Motor neuron (in vitro differentiated cells): ENCODE measurements around the gene GREB1. TPM values are rescaled to one million over a fixed set of nuclear protein-coding genes. Genes with fewer than 3 reads are reported as not detected.

Experiments
- ATAC-seq, 8 experiments: fragments of 200-7000 bp; cut with Tn5 transposase; replicated peaks in 6 of 8; 2 replicates each; pipeline ENCODE4 v1.8.0; 2021; ENCODE audit warnings: mild to moderate bottlenecking in 8 of 8, moderate library complexity in 8 of 8
- H3K27ac ChIP-seq, 2 donors: fragments of 250-450 bp; sonication (Bioruptor Pico); 2 replicates each; pipeline ENCODE4 v1.9.0; 2021; ENCODE audit warnings: antibody characterized with exemption in 2 of 2, mild to moderate bottlenecking in 2 of 2, moderate library complexity in 1 of 2
- H3K4me1 ChIP-seq, 2 donors: fragments of 250-450 bp; sonication (Bioruptor Pico); replicated peaks in 1 of 2; 2 replicates each; pipeline ENCODE4 v1.6.1; 2021; ENCODE audit warnings: antibody characterized with exemption in 2 of 2, mild to moderate bottlenecking in 2 of 2, moderate library complexity in 1 of 2
- H3K4me3 ChIP-seq, 5 donors: fragments of 250-450 bp; sonication (Bioruptor Pico); 2 replicates each; pipeline ENCODE4 v1.9.0; 2021; ENCODE audit warnings: antibody characterized with exemption in 5 of 5, mild to moderate bottlenecking in 5 of 5, moderate library complexity in 4 of 5
- WGBS, 10 experiments: fragments of 450-650 bp; shearing (Covaris generic); methylation state at CpG; one replicate each; pipeline ENCODE4 v1.0.0; 2022; 5-methylcytosine and 5-hydroxymethylcytosine counted together
- in situ Hi-C, 9 experiments: fragments of 400-800 bp; cut with MboI; loops; one replicate each; pipeline ENCODE4 v1.15.0; 2021; ENCODE audit warnings: low sequenced_read_pairs in 9 of 9, low pct_unique_long_range_greater_than_20kb in 2 of 9; ENCODE audit not compliant: unreplicated experiment in 9 of 9
- total RNA-seq, 8 experiments: library from RNA; unstranded; fragments of 300-600 nt; gene quantifications; 2 replicates each; pipeline versions ENCODE4 v1.2.3 to v1.2.4, GENCODE V29; 2022

GREB1 gene
- total RNA-seq, 8 experiments from 2014 or later: 1.1 to 78.6 (median 16.0) TPM

DNA sequence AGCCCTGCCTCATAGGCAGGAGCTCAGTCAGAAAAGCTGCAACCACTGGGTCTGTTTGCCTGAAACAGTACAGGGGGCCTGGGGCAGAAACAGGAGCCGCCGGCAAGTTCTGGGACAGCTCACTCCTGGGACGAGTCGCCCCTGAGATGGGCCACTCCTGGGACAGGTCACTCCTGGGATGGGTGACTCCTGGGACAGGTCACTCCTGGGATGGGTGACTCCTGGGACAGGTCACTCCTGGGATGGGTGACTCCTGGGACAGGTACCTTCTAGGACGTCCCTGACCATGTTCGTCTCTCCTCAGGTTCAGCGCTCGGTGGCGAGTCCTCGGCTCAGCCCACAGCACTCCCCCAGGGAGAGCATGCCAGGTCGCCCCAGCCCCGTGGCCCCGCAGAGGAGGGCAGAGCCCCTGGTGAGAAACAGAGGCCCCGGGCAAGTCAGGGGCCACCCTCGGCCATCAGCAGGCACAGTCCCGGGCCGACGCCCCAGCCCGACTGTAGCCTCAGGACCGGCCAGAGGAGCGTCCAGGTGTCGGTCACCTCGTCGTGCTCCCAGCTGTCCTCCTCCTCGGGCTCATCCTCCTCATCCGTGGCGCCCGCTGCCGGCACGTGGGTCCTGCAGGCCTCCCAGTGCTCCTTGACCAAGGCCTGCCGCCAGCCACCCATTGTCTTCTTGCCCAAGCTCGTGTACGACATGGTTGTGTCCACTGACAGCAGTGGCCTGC is 84.3 kb downstream of the GREB1 start:
- H3K27ac ChIP-seq: no peak overlapping the region
- in situ Hi-C loops: no loop called here
- H3K4me3 ChIP-seq: no peak overlapping the region
- ATAC-seq: peak in 5 of 8 experiments; percentile 12 to 57 (median 34)
- H3K4me1 ChIP-seq: no peaks in the 10 kb centered on the region
- 30 to 100% (median 97%) methylated on average over 1 to 8 of the region's 33 CpGs; no CpG with 5 or more reads in 5 of the 10 experiments for WGBS, 10 experiments

DNA sequence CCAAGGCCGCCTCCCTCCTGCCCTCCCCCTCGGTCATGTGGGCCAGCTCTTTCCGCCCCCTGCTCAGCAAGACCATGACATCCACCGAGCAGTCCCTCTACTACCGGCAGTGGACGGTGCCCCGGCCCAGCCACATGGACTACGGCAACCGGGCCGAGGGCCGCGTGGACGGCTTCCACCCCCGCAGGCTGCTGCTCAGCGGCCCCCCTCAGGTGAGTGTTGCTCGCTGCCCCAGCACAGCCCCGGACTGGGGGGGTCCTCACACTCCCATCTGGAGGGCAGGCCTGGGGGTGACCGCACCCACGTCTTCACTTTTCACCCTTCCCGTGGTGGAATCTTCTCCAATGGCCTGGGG is 84.8 kb downstream of the GREB1 start:
- H3K27ac ChIP-seq: no peak overlapping the region
- peak in 1 of 8 experiments; percentile 6 for ATAC-seq
- H3K4me1 ChIP-seq: no peaks in the 10 kb centered on the region
- 98% methylated on average over 12 of the region's 20 CpGs; no CpG with 5 or more reads in 9 of the 10 experiments for WGBS, 10 experiments
- no peak overlapping the region for H3K4me3 ChIP-seq
- in situ Hi-C loops: no loop called here

DNA sequence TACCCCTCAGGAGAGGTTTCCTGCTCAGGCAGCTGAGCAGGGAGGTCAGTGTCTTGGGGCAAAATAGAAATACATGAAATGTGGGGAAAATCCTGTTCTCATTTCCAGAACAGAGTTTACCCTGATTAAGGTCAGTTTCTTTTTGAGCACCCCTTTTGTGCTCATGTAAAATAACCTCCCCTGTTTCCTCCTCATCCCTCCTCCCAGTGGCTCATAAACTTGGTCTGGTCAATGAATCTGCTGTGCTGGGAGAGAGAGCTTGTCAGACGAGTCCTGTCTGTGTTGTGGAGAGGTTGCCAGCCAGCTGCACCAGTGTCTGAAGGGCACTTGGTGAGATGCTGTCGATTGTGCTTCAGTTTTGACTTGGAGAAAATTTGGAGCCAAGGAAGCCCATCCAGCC is 87.6 kb downstream of the GREB1 start:
- no peak for ATAC-seq
- in situ Hi-C loops: no loop called here
- Histone ChIP-seq H3K4me1 (no peaks in the 10 kb centered on the region), H3K4me3 (no peak overlapping the region), H3K27ac (no peak overlapping the region)
- 69 to 90% (median 86%) methylated on average over 1 to 2 of the region's 2 CpGs; no CpG with 5 or more reads in 7 of the 10 experiments for WGBS, 10 experiments

DNA sequence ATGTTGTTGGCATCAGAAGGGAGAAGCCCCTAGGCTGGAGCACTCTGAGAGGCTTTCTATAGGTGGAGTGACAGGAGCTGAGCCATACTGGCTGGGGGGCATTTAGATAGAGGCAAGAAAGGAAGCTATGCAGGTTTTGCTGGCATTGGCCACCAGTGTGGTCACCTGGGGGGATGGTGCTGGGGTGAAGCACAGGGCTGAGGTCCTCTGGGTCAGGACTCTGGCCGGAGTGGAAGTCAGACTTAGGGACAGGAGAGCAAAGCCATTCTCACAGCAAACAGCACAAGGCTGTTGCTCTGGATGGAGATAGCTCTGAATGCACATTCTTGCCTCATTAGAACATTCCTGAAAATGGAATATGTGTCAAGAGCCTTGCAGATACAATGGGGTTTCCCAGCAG is 88.8 kb downstream of the GREB1 start:
- no peak overlapping the region for H3K27ac ChIP-seq
- 40 to 100% (median 79%) methylated on average over 1 of the region's 1 CpG; no CpG with 5 or more reads in 6 of the 10 experiments for WGBS, 10 experiments
- no peaks in the 10 kb centered on the region for H3K4me1 ChIP-seq
- H3K4me3 ChIP-seq: no peak overlapping the region
- in situ Hi-C loops: no loop called here
- ATAC-seq: peak in 3 of 8 experiments; percentile 26 to 42 (median 26)

DNA sequence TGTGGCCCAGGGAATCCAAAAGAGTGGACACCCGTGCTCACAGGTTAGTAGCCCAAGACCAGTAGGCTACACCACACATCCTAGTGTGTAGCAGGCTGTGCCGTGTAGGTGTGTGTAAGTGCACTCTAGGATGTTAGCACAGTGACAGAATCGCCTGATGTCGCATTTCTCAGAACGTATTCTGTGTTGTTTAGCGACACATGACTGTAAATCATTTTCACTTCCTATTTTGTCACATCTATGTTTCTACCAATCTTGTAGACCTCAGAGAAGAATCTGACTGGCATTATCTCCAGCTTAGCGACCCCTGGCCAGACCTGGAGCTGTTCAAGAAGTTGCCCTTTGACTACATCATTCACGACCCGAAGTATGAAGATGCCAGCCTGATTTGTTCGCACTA is 91.0 kb downstream of the GREB1 start:
- 35 to 100% (median 98%) methylated on average over 1 to 10 of the region's 10 CpGs; no CpG with 5 or more reads in 4 of the 10 experiments for WGBS, 10 experiments
- no peaks in the 10 kb centered on the region for H3K4me1 ChIP-seq
- no peak overlapping the region for H3K4me3 ChIP-seq
- no peak overlapping the region for H3K27ac ChIP-seq
- no peak for ATAC-seq
- in situ Hi-C loops: no loop called here

DNA sequence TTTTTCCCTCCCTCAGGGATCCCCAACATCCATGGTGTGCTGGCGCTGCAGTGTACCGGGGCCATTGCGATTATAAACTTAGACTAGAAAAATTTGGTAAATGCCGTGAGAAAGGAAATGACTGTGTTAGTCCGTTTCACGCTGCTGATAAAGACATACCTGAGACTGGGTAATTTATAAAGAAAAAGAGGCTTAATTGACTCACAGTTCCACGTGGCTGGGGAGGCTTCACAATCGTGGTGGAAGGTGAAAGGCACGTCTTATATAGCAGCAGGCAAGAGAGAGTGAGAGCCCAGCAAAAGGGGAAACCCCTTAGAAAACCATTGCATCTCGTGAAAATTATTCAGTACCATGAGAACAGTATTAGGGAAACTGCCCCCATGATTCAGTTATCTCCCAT is 91.8 kb downstream of the GREB1 start:
- H3K27ac ChIP-seq: no peak overlapping the region
- no peak for ATAC-seq
- H3K4me3 ChIP-seq: no peak overlapping the region
- in situ Hi-C loops: no loop called here
- 60 to 100% (median 90%) methylated on average over 1 to 7 of the region's 10 CpGs; no CpG with 5 or more reads in 1 of the 10 experiments for WGBS, 10 experiments
- H3K4me1 ChIP-seq: no peaks in the 10 kb centered on the region

DNA sequence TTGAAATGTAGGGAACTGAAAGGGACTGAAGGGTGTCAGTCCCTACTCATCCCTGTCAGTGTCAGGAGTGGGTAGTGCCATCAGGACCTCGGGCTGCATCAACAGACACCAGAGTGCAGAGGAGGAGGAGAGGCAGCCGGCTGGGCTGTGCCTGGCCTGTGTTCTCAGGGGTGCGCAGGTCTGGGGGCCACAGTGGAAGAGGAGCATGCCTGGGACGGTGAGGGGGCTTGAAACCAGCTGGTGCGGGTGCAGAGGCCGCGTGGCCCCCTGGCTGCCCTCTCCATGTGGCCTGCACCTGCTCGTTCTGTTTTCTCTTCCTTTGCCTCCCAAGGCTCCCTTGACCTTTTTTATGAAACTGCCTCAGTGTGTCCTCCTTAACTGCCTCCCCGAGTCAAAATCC is 94.8 kb downstream of the GREB1 start:
- no peak for ATAC-seq
- WGBS, 10 experiments: 20 to 100% (median 90%) methylated on average over 1 to 6 of the region's 9 CpGs; no CpG with 5 or more reads in 4 of the 10 experiments
- no peak overlapping the region for H3K4me3 ChIP-seq
- in situ Hi-C loops: no loop called here
- no peaks in the 10 kb centered on the region for H3K4me1 ChIP-seq
- H3K27ac ChIP-seq: no peak overlapping the region

DNA sequence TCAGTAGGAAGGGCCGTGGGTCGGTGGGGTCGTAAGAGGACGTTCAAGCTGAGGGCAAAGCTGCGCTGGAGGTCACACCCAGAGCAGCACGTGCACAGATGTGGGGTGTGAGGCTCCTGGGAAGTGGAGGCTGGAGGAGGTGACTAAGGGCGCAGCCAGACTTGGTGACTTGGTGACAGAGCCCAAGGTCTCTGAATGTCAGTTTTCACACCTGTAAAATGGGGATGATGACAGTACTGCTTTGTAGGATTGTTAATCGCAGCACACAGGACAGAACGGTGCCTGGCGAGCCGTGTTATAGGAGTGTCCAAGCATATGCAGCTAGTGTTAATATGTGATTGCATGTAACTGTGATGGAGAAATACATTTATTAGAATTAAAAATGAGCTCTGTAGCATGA is 95.4 kb downstream of the GREB1 start:
- Histone ChIP-seq H3K27ac (no peak overlapping the region), H3K4me1 (no peaks in the 10 kb centered on the region), H3K4me3 (no peak overlapping the region)
- in situ Hi-C loops: no loop called here
- ATAC-seq: no peak
- 20 to 100% (median 87%) methylated on average over 1 to 7 of the region's 11 CpGs; no CpG with 5 or more reads in 2 of the 10 experiments for WGBS, 10 experiments

DNA sequence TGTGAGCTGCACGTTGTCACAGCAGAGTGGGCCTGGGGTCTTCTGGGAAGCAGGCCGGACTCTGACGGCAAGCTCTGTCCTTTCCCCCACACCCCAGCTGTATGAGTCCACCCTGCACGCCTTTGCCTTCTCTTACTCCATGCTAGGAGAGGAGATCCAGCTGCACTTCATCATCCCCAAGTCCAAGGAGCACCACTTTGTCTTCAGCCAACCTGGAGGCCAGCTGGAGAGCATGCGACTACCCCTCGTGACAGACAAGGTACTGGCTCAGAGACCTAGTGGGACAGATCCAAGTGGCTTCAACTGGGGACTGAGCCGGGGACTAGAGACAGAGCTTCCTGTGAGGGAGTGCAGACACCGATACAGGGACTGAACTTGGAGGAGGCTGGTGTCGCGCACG is 96.0 kb downstream of the GREB1 start:
- in situ Hi-C loops: no loop called here
- ATAC-seq: no peak
- WGBS, 10 experiments: 35 to 100% (median 93%) methylated on average over 2 to 9 of the region's 11 CpGs; no CpG with 5 or more reads in 5 of the 10 experiments

DNA sequence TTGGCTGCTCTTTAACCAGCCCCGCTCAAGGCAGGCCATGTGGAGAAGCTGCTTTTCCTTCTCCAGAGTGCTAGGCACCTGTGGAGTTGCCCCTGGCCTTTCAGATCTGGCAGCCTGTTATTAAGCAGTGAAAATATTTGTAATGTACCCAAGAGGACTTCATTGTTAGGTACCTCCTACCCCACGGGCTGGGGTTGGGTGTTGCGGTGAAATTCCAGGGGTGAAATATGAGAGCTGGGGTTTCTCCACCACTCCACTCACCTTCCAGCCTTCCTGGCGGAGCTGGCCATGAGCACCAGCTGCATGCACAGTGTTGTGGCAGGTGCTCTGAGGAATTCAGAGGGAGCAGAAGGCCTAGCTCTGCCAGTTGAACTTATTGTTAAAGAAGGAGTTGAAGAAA is 97.0 kb downstream of the GREB1 start:
- Histone ChIP-seq H3K4me1 (no peaks in the 10 kb centered on the region), H3K27ac (no peak overlapping the region), H3K4me3 (no peak overlapping the region)
- in situ Hi-C loops: no loop called here
- 52 to 100% (median 88%) methylated on average over 1 to 3 of the region's 4 CpGs; no CpG with 5 or more reads in 3 of the 10 experiments for WGBS, 10 experiments
- ATAC-seq: no peak

More for the DNA sequence above, 96.0 kb downstream of the GREB1 start:
- Histone ChIP-seq H3K4me1 (no peaks in the 10 kb centered on the region), H3K27ac (no peak overlapping the region), H3K4me3 (no peak overlapping the region)

DNA sequence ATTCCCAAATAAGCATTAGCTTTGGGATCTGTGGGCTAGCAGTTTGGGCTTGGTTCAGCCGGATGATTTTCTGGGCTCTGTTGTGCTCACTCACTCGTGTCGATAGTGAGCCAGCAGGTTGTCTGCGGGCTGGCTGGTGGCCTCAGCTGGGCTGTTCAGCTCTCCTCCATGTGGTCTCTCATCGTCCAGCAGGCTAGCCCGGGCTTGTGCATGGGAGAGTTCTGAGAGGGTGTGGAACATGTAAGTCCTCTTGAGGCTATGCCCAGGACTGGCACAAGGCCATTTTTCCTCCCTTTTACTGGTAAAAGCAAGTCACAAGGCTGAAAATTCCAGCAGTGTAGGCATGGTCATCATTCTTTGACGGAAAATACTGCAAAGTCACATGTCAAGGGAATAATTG is 97.6 kb downstream of the GREB1 start:
- WGBS, 10 experiments: 40 to 100% (median 90%) methylated on average over 1 to 5 of the region's 7 CpGs; no CpG with 5 or more reads in 1 of the 10 experiments
- peak in 3 of 8 experiments; percentile 37 to 91 (median 79) for ATAC-seq
- H3K4me1 ChIP-seq: no peaks in the 10 kb centered on the region
- no peak overlapping the region for H3K27ac ChIP-seq
- in situ Hi-C loops: no loop called here
- H3K4me3 ChIP-seq: no peak overlapping the region

DNA sequence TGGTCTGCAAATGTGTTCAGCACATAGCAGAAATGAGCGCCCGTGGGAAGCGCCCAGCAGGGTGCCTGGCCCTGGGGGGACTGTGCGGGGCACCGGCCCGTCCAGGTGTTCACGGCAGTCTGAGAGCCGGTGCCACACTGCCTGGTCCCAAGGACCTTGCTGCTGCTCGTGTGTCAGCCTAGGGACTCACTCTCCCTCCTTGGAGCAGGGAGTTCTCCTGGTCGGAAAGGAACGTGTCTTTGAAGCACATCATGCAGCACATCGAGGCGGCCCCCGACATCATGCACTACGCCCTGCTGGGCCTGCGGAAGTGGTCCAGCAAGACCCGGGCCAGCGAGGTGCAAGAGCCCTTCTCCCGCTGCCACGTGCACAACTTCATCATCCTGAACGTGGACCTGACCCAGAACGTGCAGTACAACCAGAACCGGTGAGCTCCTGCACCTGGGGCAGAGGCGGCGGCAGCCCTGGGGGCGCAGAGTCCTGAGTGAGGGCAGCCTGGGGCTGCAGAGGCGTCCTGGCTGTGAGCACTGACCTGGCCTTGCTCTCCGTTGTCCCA is 100.2 kb downstream of the GREB1 start:
- 27 to 100% (median 87%) methylated on average over 2 to 7 of the region's 28 CpGs; no CpG with 5 or more reads in 3 of the 10 experiments for WGBS, 10 experiments
- no peak for ATAC-seq
- Histone ChIP-seq H3K4me1 (no peaks in the 10 kb centered on the region), H3K4me3 (no peak overlapping the region), H3K27ac (no peak overlapping the region)
- in situ Hi-C loops: no loop called here

DNA sequence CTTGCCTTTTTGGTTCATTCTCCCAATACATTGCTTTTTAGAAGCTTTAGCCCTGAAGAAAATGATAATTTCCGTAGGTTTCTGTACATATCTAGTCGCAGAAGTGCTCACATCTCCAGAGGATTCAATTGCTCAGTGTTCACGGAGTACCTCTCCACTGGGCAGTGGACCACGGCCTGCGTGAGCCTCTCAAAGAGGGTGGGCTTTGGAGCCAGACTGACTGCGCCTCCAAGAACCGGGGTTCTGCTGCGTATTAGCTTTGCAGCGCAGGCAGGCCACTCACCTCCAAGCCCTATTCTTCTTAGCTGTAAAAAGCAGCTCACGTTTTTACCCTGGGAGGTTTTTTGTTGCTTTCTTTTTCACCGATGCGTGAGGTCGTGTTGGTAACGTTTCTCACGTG is 100.7 kb downstream of the GREB1 start:
- no peak for ATAC-seq
- in situ Hi-C loops: no loop called here
- 0 to 100% (median 85%) methylated on average over 2 to 14 of the region's 15 CpGs; no CpG with 5 or more reads in 1 of the 10 experiments for WGBS, 10 experiments
- Histone ChIP-seq H3K4me3 (no peak overlapping the region), H3K4me1 (no peaks in the 10 kb centered on the region), H3K27ac (no peak overlapping the region)
